ENCODE measurements around the gene GSDME.
"Not testable (repeated sequence)": the region's sequence is repeated elsewhere in the genome, so short reads cannot be mapped to it uniquely, and the experiment has no call there.

The GSDME gene

DNA sequence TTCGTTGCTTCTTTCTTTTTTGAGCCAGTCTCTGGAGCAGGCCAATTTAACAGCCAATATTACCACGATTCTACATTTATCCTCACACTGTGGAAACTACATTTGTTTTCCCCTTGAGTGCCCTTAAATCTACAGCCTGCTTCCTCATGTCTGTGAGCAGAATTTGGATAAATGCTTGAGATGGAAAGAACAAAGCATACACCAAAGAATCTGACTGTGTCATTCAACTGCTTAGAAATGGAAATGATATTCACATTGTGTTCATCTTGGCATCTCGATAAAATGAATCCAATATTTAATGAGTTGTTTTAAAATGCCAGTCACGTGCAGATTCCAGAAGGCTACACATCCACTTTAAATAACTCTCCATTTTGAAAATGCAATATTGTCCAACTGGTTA lies 41.0 kb upstream of the GSDME start:
- DNase-seq (ENCODE audit: low read depth), result no peak
- TF ChIP-seq, protein P1, sequence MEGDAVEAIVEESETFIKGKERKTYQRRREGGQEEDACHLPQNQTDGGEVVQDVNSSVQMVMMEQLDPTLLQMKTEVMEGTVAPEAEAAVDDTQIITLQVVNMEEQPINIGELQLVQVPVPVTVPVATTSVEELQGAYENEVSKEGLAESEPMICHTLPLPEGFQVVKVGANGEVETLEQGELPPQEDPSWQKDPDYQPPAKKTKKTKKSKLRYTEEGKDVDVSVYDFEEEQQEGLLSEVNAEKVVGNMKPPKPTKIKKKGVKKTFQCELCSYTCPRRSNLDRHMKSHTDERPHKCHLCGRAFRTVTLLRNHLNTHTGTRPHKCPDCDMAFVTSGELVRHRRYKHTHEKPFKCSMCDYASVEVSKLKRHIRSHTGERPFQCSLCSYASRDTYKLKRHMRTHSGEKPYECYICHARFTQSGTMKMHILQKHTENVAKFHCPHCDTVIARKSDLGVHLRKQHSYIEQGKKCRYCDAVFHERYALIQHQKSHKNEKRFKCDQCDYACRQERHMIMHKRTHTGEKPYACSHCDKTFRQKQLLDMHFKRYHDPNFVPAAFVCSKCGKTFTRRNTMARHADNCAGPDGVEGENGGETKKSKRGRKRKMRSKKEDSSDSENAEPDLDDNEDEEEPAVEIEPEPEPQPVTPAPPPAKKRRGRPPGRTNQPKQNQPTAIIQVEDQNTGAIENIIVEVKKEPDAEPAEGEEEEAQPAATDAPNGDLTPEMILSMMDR (IDR thresholded peaks at IDR 0.05; ENCODE audit: low read length, missing control alignments), result no peak
- H3K4me3 ChIP-seq (replicated peaks; ENCODE audit: low read depth, low read length), result no peak overlapping the region

DNA sequence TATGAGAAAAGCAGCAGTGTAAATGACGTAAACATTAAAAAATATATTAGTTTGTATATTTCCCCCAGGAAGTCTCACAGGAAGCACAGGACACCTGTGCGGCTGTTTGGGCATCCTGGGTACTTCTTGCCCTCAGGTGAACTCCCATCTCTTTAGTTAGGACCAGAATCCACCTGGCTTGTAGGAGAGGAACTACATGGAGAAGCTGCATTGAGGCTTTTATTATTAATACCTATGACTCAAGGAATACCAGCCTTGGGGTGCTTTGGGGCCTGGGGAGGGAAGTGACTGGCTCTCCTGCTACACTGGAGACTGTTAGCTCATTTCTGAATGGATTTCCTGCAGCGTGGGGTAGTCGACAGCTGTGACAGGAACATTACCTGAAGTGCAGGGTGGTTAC lies 40.0 kb upstream of the GSDME start:
- TF ChIP-seq, protein P1 (IDR thresholded peaks at IDR 0.05; ENCODE audit: low read length, missing control alignments), result no peak
- no peak for DNase-seq (ENCODE audit: low read depth)

DNA sequence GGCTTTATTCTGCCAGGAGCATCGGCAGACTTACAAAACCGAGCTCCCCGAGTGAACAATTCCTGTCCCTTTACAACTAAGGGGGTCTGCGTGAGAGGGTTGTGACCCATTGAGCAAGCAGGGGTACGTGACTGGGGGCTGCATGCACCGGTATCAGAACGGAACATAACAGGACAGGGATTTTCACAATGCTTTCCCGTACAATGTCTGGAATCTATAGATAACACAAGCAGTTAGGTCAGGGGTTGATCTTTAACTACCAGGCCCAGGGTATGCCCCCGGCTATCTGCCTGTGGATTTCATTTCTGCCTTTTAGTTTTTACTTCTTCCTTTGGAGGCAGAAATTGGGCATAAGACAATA lies 38.1 kb upstream of the GSDME start:
- TF ChIP-seq, protein P1 (IDR thresholded peaks at IDR 0.05; ENCODE audit: low read length, missing control alignments), result no peak
- H3K4me3 ChIP-seq (replicated peaks; ENCODE audit: low read depth, low read length), result no peak overlapping the region
- no peak for DNase-seq (ENCODE audit: low read depth)

More for the DNA sequence above, 40.0 kb upstream of the GSDME start:
- H3K4me3 ChIP-seq (replicated peaks; ENCODE audit: low read depth, low read length), result no peak overlapping the region

DNA sequence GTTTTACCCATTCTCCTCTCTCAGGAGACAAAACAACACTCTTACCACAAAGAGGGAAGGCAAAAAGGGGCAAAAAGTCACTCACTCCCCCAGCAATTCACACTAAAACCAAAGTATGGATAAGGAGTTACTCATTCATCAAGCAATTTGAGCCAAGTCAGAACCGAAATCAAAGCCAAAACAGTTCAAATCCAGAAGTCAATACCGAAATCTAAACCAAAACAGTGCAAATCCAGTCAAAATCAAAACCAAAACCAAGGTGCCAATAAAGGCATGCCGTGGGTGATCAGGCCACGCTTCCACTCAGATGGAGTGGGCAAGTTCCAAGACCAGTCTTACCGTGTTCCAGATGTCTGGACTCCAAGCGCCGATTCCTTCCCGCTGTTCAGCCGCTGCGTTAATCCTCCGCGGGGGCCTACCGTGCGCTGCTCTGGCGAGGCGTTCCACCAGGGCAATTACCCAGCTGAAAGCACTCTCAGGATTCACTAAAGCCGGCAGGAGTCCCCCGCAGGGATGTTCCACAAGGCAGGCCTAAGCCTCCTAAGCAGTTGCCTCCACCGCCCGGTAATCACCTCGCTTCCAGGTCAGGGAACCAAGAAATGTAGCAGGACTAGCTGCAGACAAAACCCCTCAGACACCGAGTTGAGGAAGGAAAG lies 37.6 kb upstream of the GSDME start:
- H3K4me3 ChIP-seq (replicated peaks; ENCODE audit: low read depth, low read length); DNase-seq (ENCODE audit: low read depth): not testable (repeated sequence)

DNA sequence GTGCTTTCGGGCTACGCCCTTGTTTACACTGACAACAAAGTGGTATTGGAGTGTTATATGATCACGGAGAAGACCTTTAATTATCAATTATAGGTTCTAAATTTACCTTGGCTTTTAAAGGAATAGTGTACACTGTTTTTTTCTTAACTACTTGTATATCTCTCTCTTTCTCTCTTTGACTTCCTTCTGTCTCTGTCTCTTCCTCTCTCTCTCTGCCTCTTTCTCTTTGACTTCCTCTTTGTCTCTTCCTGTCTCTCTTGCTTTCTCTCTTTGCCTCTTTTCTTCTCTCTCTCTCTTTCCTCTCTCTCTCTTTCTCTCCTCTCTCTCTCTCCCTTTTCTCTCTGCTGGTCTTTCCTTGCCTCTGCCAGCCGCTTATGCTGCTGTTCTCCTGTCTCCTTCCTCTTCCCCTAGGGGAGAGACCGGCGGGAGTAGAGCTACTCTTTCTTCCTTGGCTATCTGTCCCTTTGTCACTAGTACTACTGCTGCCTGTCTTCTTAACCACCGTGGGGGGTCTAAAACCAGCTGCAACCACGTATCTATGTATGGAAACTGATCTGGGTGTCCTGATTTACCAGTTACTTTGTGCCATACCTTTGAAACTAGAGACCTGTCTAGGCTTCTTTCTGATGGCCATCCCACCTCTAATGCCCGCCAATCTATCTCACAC lies 36.9 kb upstream of the GSDME start:
- DNase-seq (ENCODE audit: low read depth), result no peak
- no peak overlapping the region for H3K4me3 ChIP-seq (replicated peaks; ENCODE audit: low read depth, low read length)
- TF ChIP-seq, protein P1 (IDR thresholded peaks at IDR 0.05; ENCODE audit: low read length, missing control alignments), result no peak

DNA sequence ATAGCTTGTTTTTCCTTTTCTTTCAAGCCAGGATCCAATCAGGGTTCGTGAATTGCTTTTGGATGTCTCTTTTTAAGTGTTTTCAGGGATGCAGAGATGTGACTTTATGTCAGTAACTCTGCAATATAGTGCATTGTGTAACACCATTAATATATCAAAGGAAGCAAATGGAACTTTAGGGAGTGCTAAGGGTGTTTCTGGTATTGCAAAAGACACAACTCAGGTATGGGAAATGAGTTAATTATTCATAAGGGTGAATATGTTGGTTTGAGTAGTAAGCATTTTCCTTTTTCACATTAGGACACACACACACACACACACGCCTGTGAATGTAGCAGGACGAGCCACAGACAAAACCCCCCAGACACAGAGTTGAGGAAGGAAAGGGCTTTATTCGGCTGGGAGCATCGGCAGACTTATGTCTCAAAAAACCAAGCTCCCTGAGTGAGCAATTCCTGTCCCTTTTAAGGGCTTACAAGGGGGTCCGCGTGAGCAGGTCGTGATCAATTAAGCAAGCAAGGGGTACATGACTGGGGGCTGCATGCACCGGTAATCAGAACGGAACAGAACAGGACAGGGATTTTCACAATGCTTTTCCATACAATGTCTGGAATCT lies 31.8 kb upstream of the GSDME start:
- no peak overlapping the region for H3K4me3 ChIP-seq (replicated peaks; ENCODE audit: low read depth, low read length)
- TF ChIP-seq, protein P1 (IDR thresholded peaks at IDR 0.05; ENCODE audit: low read length, missing control alignments), result no peak
- DNase-seq (ENCODE audit: low read depth), result no peak

DNA sequence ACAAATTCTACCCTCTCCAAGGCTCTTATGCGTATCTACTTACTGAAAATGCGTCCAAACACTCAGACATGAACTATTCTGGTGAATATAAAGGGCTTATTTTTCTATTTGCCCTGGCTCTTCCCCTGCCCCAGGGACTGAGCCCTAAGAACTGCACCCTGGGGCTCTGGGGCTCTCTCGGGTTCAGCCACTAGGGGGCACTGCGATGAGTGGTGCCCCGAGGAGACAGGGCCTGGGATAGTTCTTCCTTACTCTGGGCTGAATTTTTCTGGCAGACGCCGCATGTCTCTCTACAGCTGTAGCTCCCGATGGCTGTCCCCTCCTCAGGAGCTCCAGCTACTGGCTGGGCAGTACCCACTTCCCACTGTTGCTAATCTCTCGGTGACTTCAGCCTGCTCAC lies 30.8 kb upstream of the GSDME start:
- DNase-seq (ENCODE audit: low read depth), result no peak
- TF ChIP-seq, protein P1 (IDR thresholded peaks at IDR 0.05; ENCODE audit: low read length, missing control alignments), result peak; percentile 34
- H3K4me3 ChIP-seq (replicated peaks; ENCODE audit: low read depth, low read length), result no peak overlapping the region
